Left renal cortex interstitium (tissue), 4 donors: ENCODE results near the gene SIAE. TPM values are rescaled to one million over a fixed set of nuclear protein-coding genes. Genes with fewer than 3 reads are reported as not detected.

Source experiments
- DNase-seq, 4 donors: peaks; one replicate each; pipeline ENCODE4 v3.0.0-alpha.2; 2013; ENCODE audit warnings: low read depth in 4 of 4, low spot score in 2 of 4, missing footprints in 1 of 4
- polyA plus RNA-seq, 4 donors: library from polyadenylated mRNA; unstranded; fragments of 120-200 nt; gene quantifications; one replicate each; pipeline ENCODE4 v1.2.1, GENCODE V29; 2013; ENCODE audit not compliant: insufficient read length in 4 of 4

SIAE gene
- polyA plus RNA-seq, 4 donors, result 28.2 to 35.3 (median 32.1) TPM

- peak in 1 of 4 donors; percentile 23 for DNase-seq
Observed at GRCh38 chr11:124669193-124669592, 4.3 kb downstream of the SIAE start.

- no peak for DNase-seq
Observed at GRCh38 chr11:124667601-124668000, 5.9 kb downstream of the SIAE start.

GRCh38 chr11:124663861-124664260 is 9.7 kb downstream of the SIAE start:
- DNase-seq, result no peak

- DNase-seq, result no peak
Observed at GRCh38 chr11:124662106-124662505, 11.4 kb downstream of the SIAE start.

- no peak for DNase-seq
Observed at GRCh38 chr11:124661553-124661952, 12.0 kb downstream of the SIAE start.

- no peak for DNase-seq
Observed at GRCh38 chr11:124658986-124659385, 14.6 kb downstream of the SIAE start.

- DNase-seq, result no peak
Observed at GRCh38 chr11:124658501-124658900, 15.0 kb downstream of the SIAE start.

- DNase-seq, result no peak
Observed at GRCh38 chr11:124657904-124658303, 15.6 kb downstream of the SIAE start.

- no peak for DNase-seq
Observed at GRCh38 chr11:124656774-124657630, 16.5 kb downstream of the SIAE start.

GRCh38 chr11:124648610-124649009 is 24.9 kb downstream of the SIAE start:
- no peak for DNase-seq

- no peak for DNase-seq
Observed at GRCh38 chr11:124646148-124646547, 27.4 kb downstream of the SIAE start.

GRCh38 chr11:124644426-124645280 is 28.9 kb downstream of the SIAE start:
- peak in 2 of 4 donors; percentile 34 to 48 for DNase-seq

GRCh38 chr11:124643605-124644425 is 29.7 kb downstream of the SIAE start:
- DNase-seq, result no peak

- DNase-seq, result no peak
Observed at GRCh38 chr11:124643042-124643604, 30.4 kb downstream of the SIAE start.

GRCh38 chr11:124642628-124643027 is 30.9 kb downstream of the SIAE start:
- no peak for DNase-seq

GRCh38 chr11:124640666-124641065 is 32.9 kb downstream of the SIAE start:
- DNase-seq, result no peak

GRCh38 chr11:124639186-124639585 is 34.4 kb downstream of the SIAE start:
- no peak for DNase-seq

GRCh38 chr11:124638500-124638899 is 35.0 kb downstream of the SIAE start:
- DNase-seq, result no peak

GRCh38 chr11:124635932-124636331 is 37.6 kb downstream of the SIAE start:
- DNase-seq, result no peak

GRCh38 chr11:124633355-124633754 is 40.2 kb downstream of the SIAE start:
- no peak for DNase-seq
